ENCODE measurements around the gene B4GALNT4.
"Not testable (repeated sequence)": the region's sequence is repeated elsewhere in the genome, so short reads cannot be mapped to it uniquely, and the experiment has no call there.

Gene B4GALNT4

DNA sequence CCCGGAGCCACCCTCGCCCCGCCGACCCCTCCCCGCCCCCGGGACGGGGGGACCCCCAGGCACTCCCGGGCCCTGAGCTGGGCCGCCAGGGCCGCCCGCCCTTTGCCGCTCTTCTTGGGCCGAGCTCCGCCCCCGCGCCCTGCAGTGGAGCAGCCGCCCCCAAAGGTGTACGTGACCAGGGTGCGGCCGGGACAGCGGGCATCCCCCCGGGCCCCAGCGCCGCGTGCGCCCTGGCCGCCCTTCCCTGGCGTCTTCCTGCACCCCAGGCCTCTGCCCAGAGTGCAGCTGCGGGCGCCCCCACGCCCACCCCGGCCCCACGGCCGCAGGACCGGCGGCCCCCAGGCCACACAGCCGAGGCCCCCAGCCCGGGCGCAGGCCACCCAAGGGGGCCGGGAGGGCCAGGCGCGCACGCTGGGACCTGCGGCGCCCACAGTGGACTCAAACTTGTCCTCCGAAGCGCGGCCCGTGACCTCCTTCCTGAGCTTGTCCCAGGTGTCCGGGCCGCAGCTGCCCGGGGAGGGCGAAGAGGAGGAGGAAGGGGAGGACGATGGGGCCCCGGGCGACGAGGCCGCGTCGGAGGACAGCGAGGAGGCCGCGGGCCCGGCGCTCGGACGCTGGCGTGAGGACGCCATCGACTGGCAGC is 7.4 kb downstream of the B4GALNT4 start:
- DNase-seq (ENCODE audit: low read depth), result no peak

DNA sequence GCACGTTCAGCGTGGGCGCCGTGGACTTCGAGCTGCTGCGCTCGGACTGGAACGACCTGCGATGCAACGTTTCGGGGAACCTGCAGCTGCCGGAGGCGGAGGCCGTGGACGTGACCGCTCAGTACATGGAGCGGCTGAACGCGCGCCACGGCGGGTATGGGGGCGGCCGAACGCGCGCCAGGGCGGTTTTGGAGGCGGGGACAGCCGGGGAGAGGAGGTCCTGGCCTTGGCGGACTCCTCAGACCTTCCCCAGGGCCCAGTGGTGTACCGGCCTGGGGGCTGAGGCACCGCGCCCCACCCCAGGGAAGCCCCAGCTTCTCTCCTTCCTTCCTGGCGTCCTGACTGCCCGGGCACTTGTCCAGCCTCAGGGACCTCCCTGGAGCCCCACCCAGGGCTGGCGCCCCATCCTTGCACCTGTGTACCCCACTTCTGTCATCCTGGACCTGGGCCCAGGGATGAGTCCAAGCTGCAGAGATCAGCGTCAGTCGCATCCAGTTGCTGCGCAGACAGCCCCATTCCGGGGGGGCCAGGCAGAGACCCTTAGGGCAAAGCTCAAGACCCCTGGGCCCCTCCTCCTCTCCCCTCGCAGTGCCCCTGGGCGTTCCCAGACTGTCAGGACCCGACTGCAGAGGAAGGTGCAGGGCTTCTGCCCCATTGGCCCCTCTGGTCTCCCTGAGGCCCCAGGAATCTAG is 8.0 kb downstream of the B4GALNT4 start:
- no peak for DNase-seq (ENCODE audit: low read depth)

DNA sequence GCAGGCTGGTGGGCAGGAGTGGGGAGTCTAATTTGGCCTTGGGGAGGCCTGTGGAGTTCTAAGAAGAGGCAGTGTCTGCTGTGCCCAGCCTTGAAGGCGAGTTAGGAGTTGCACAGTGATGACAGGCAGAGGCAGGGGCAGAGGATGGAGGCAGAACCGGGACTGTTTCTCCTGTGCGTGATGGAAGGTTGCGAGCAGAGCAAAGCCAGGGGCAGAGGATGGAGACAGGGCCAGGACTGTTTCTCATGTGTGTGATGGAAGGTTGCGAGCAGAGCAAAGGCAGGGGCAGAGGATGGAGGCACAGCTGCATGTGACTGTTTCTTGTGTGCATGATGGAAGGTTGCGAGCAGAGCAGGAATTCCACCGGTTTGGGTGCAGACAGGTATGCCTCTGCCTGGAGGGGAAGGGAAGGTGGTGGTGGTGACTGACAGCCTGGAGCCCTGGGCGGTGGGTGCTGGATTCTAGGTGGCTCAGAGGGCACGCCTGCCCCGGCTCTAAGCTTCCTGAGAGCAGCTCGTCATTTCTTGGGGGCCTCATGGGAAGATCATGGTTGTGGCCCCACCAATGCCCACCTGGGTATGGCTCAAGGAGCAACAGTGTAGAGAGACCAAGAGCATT is 8.7 kb downstream of the B4GALNT4 start:
- DNase-seq (ENCODE audit: low read depth), result no peak

DNA sequence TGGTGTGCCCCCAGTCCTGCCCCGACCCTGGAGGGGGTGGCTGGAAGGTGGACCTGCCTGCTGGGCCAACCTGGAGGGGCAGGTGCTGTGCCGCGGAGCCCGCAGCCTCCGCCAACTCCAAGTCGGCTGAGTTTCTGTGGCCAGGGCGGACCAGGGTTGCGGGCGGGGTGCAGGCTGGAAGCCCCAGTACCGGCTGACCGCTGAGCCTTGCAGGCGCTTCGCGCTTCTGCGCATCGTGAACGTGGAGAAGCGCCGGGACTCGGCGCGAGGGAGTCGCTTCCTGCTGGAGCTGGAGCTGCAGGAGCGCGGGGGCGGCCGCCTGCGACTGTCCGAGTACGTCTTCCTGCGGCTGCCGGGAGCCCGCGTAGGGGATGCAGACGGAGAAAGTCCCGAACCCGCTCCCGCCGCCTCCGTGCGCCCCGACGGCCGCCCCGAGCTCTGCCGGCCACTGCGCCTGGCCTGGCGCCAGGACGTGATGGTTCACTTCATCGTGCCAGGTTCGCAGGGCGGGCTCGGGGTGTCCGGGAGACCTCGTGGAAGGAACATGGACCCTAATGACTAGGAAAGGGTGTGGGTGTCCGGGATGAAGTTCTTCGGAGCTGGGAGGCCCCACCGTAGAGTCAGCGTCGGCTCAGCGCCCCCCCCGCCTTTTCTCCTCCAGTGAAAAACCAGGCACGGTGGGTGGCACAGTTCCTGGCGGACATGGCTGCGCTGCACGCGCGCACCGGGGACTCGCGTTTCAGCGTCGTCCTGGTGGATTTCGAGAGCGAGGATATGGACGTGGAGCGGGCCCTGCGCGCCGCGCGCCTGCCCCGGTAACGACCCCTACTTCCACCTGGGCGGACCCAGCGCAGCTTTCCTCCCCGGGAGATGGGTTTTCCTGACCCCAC is 10.2 kb downstream of the B4GALNT4 start:
- DNase-seq (ENCODE audit: low read depth), result no peak

DNA sequence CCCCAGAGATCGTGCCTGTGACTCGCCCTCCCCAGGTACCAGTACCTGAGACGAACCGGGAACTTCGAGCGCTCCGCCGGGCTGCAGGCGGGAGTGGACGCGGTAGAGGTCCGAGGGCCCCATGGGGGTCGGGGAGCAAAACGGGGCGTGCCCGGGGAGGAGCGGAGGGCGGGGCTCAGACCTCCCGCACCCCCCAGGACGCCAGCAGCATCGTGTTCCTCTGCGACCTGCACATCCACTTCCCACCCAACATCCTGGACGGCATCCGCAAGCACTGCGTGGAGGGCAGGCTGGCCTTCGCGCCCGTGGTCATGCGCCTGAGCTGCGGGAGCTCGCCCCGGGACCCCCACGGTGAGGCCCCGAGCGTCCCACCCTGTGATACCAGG is 10.8 kb downstream of the B4GALNT4 start:
- DNase-seq (ENCODE audit: low read depth), result no peak

DNA sequence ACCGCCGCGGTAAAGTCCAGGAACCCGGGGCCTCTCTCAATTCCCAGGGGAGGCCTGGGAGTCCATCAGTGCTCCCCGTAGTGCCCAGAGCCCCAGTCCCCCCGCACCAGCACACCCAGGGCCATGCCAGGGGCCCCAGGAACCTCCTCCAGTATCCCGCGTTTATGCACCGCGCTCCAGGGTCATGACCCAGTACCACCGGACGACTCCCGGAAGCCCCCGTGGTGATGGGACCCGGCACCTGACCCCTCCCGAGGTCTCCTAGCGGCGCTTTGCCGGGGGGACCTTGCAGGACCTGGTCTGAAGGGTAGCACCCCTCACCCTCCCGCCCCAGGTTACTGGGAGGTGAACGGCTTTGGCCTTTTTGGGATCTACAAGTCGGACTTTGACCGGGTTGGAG is 11.2 kb downstream of the B4GALNT4 start:
- DNase-seq (ENCODE audit: low read depth), result no peak

DNA sequence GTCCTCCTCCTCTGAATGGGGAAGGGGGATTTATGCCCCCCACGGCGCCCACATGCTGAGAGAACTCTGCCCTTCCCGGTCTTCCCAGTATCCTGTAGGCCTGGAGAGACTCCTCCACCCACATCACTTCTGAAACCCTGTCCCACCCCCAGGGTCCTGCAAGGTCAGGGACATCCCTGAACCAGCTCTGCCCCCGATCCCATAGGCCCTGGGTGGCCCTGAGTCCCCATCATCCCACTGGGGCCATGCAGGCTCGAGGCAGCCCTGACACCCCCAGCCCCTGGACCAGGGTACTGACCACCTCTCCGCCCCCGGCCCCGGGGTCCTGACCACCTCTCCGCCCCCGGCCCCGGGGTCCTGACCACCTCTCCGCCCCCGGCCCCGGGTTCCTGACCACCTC is 11.7 kb downstream of the B4GALNT4 start:
- DNase-seq (ENCODE audit: low read depth), result no peak

DNA sequence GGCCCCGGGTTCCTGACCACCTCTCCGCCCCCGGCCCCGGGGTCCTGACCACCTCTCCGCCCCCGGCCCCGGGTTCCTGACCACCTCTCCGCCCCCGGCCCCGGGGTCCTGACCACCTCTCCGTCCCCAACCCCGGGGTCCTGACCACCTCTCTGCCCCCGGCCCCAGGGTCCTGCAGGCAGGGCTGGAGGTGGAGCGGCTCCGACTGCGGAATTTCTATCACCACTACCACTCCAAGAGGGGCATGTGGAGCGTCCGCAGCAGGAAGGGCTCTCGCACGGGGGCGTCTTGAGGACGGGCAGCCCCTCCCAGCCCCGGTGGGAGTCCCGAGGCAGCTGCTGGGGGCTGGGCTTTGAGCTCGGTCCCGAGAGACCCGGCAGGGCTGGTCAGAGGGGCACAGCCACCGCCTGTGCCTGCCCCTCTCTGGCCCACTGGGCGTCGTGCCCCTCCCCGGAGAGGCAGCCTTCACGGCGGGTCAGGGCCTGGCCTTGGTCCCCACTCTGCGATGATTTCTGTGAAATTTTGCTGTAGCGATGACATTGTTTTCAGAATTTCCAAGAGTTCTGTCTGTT is 12.3 kb downstream of the B4GALNT4 start:
- DNase-seq (ENCODE audit: low read depth), result no peak

DNA sequence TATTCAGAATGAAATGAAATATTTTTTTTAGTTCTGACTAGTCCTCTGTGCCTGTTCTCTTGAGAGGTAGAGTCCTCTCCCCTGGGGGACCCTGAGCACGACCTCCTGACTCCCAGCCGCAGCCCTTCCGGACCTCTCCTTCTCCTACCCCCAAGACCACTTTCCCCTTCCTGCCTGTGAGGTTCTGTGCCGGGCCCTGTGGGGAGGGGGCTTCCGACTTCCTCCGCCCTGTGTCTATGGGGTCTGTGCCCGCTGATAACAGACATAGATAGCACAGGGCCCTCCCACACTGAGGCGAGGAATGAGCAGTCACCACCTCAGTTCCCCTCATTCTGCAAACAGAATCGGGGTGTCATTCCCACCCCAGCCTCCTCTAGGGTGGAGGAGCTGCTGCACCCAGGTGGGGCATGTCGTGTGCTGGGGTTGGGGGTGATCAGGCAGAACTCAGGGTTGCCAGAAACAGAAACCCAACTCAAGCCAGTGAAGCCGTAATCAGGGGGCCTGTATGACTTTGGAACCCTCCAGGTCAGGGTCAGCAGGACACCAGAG is 12.9 kb downstream of the B4GALNT4 start:
- no peak for DNase-seq (ENCODE audit: low read depth)

DNA sequence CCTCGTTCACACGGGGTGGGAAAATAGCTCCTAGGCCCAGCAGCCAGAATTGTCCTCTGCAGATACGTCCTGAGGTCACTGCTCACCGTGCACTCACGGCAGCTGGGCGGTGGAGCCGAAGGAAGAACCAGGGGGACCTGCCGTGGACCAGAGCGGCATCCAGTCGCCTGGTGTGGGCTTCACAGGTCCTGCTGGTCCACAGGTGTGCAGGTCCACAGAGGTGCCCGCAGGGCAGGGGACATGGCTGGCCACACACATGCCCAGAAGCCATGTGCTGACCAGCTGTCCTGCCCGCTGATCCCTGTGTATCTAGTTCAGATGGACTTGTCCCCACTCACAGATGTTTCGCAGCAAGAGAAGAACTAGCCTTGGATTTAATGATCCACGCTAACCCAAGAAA is 14.1 kb downstream of the B4GALNT4 start:
- DNase-seq (ENCODE audit: low read depth), result no peak

DNA sequence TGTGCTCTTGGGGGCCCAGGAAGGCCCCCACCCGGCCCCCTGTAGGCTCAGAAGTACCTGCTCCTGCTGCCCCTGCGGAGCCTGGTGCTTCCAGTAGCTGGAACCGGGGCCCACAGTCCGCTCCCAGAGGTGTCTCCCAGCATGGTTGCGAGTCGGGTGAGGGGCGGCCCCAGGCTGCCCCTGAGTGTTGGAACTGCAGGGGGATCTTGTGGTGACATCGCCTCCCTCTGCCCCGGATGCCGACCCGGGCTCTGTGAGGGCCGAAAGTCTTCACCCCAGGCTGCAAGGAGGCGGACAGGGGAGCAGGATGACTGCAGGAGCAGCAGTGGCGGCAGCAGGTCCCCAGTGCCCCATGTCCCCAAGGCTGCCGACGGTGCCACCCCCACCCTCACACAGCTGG is 15.2 kb downstream of the B4GALNT4 start:
- no peak for DNase-seq (ENCODE audit: low read depth)

DNA sequence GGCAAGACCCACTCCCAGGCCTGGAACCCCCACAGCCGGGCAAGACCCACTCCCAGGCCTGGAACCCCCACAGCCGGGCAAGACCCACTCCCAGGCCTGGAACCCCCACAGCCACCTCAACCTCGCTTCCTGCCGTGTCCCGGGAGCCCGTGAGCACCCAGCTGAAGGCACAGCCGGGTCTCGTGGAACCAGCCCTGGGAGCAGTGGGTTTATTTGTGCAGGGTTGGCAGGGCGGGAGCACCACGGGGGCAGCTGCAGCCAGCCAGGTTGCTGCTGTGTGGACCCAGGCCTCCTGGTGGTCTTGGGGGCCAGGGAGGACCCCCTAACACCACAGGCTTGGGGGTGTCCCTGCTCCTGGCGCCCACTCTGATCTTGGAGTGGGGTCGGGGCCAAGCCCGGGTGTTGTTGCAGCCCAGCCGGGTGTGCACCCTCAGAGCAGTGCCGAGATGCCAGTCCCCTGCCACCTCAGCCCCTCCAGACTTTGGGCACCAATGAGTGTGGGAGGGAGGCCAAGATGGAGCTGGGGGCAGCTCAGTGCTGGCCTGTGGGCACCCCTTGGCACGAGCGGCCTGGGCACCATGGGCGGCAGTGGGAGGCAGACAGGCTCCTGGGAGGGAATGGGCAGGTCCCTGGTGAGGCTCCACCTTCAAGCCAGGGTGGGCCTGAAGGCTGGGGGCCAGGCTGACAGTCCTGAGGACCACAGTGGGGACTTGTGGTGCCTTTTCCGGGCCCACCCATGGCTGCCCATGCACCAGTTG is 16.5 kb downstream of the B4GALNT4 start:
- no peak for DNase-seq (ENCODE audit: low read depth)

DNA sequence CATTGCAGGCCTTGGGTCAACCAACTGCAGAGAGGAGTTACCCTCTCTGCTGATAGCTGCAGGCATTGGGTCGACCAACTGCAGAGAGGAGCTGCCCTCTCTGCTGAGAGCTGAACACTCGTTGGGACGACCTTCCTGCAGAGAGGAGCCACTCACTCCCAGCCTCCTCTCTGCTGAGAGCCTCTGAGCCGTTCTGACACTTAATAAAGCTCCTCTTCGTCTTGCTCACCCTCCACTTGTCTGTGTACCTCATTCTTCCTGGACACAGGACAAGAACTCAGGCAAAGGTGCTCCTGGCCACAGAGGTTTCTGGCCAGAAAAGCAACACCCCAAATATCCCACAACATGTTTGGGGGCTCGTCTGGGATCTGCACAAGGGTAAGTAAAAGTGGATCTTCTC is 17.2 kb downstream of the B4GALNT4 start:
- no peak for DNase-seq (ENCODE audit: low read depth)

DNA sequence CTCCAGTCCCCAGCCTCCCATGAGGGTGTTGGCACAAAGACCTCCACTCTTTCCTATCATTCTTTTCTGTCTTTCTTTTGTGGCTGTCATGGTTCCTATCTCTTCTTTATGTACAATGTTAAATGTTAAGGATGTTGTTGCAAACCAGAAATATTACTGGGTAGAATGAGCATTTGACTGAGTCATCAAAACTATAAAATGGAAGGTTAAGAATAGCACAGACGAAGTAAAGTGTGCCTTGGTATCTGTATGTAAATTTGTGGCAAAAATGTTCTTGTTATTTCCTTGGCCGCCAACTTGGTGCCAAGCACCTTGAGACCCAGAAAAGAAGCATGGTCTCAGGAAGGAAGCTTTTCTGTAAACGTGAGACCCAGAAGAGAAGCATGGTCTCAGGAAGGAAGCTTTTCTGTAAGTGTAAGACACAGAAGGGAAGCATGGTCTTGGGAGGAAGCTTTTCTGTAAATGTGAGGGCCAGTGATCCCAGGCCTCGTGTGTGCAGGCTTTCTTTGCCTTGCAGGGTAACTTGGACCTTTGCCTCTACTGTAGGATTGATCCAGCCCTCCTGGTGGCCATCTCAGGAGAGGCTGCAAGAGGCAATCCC is 18.0 kb downstream of the B4GALNT4 start:
- DNase-seq (ENCODE audit: low read depth), result no peak

DNA sequence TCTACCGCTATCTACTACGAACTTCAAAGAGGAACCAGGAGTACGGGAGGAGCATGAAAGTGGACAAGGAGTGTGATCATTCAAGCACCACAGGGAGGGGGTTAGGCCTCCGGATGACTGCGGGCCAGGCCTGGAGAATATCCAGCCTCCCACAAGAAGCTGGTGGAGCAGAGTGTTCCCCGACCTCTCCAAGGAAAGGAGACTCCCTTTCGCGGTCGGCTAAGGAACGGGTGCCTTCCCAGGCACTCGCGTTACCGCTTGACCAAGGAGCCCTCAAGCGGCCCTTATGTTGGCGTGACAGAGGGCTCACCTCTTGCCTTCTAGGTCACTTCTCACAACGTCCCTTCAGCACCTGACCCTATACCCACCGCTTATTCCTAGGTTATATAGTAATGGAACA is 20.1 kb downstream of the B4GALNT4 start:
- DNase-seq (ENCODE audit: low read depth), result not testable (repeated sequence)

DNA sequence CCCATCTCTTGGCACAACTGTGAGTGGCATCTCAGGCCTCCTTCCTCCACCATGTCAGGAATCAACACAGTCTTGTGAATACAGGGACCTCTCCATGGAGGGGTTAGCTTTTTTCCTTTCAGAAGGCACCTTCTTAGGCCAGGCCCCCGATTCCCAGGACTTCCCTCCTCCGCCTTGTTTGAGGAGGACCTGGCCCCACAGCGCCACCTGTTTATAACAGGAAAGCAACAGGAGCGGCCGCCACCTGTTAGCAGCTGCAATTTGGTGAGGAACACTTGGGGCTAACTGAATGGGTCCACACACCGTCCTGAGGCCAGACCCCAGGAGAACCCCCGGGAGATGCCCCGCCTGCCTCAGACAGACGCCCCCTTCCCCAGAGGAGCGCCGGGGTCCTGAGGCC is 20.9 kb downstream of the B4GALNT4 start:
- DNase-seq (ENCODE audit: low read depth), result no peak

DNA sequence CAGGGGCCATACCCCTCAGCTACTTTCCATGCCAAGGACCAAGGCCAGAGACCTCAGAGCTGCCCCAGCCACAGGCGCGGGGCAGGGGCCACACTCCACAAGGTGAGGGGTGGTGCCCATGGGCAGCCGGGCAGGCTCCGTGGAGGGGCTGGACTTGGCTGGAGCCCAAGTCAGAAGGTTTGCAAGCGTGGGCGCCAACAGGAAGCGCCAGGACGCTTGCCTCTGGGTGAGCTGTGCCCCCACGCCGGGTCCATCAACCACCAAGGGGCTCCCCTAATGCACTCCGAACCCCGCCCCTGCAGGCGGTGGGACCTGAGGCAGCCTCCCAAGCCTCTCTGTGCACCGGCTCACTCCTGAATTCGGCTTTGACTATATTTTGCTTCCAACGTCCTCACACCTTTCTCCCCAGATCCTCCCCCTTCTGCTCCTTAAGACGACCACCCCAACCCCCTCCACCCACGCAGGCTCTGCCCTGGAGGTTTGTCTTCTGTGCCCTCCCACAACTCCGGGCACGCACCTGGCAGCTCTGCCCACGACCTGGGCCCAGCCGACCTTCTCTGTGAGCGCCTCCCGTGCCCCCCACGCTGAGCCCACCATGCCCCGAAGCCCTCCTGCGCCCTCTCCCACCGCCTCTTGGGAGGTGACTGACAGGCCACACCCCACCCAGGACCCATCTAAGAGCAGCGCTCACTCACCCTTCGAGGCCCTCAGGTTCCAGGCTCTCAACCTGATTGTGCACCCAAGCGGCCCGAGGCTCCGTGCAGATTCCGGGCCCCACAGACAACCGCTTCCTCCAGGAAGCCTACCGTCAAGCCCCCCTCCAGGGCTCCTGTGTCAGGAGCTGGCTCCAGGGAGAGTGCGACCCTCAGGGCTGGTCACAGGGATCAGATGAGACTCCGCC is 22.1 kb downstream of the B4GALNT4 start:
- DNase-seq (ENCODE audit: low read depth), result no peak

DNA sequence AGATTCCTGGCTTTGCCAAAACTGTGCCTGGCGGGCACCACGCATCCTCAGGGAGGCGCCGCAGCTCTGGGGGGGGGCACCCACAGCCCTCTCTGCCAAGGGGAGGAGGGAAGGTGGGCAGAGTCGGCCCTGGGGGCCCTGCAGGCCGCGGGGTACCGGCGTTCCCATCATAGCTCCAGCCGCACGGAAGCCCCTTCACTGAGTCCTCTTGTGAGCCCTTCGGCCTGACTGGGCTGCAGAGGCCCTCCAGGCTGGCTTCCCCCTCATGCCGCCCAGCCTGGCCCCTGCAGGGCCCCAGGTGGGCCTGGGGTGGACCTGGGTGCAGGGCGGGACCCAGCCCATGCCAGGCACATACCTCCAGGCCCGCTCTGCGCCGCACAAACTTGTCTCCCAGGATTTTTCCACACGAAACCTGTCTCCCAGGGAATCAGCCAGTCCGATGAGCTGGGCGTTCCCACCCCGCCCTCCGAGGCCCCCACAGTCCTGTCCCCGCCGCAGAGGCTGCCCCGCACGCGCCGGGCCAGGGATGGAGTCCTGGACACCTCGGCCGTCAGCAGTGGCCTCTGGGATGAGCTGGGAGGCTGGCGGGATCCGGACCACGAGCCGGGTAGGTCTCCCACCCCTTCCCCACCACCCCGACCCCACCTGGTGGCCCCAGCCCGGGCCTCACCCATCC is 22.9 kb downstream of the B4GALNT4 start:
- DNase-seq (ENCODE audit: low read depth), result no peak
